SK-N-SH (cell line): ENCODE measurements around the gene TUBA8.

Experiments
- POLR2AphosphoS5 ChIP-seq: IDR thresholded peaks from 2 replicates; pipeline ENCODE4 v1.6.1; 2012; ENCODE audit warnings: low read depth, low read length
- TF ChIP-seq, protein P1 (sequence below): fragments of 200-600 bp; sonication (generic); IDR thresholded peaks from 2 replicates; pipeline ENCODE4 v1.6.1; 2017; ENCODE audit warnings: antibody characterized with exemption, mild to moderate bottlenecking, moderate library complexity

DNA sequence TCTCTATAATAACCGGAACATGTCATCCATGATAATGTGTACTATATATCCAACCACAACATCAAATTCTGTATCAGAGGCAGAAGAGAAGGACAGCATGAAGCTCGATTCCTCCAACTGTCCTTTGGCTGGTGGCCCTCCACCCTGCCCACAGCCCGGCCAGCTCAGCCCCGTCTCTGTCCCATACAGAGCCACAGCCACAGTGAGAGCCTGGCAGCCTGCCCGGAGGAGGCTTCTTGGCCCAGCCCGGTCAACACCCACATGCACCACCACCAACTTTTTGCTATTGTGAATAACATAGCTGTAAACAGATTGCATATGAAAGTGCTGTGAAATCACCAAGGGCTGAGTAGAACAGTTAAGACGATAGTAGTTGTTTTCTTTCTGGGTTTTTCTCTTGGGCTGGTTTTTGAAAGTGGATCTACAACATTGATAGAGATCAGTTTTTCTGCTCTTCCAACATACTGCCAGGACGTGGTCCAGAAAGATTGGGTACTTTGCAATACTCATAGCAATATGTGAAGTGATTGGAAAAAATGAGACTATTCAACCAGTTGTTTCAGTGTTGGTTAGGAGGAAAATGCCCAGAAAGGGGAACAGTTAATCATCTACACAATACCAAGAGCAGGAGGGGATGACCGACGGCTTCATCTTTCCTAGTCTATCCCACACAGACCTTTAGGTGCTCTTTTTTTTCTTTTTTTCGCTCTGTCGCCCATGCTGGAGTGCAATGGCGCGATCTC is 6.9 kb upstream of the TUBA8 start:
- no peak for TF ChIP-seq POLR2AphosphoS5
- TF ChIP-seq, protein P1, sequence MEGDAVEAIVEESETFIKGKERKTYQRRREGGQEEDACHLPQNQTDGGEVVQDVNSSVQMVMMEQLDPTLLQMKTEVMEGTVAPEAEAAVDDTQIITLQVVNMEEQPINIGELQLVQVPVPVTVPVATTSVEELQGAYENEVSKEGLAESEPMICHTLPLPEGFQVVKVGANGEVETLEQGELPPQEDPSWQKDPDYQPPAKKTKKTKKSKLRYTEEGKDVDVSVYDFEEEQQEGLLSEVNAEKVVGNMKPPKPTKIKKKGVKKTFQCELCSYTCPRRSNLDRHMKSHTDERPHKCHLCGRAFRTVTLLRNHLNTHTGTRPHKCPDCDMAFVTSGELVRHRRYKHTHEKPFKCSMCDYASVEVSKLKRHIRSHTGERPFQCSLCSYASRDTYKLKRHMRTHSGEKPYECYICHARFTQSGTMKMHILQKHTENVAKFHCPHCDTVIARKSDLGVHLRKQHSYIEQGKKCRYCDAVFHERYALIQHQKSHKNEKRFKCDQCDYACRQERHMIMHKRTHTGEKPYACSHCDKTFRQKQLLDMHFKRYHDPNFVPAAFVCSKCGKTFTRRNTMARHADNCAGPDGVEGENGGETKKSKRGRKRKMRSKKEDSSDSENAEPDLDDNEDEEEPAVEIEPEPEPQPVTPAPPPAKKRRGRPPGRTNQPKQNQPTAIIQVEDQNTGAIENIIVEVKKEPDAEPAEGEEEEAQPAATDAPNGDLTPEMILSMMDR, result no peak
